Neuronal stem cell (in vitro differentiated cells): ENCODE results near the gene SNX15.

Experiments
- DNase-seq: peaks from one replicate; pipeline ENCODE4 v3.0.0-alpha.2; 2013; ENCODE audit warnings: low spot score
- H2AFZ ChIP-seq: one replicate; pipeline ENCODE4 v1.6.1; 2013; ENCODE audit warnings: mild to moderate bottlenecking, low read length, inconsistent platforms
- H2AK5ac ChIP-seq: 2 replicates; pipeline ENCODE4 v1.6.1; 2013; ENCODE audit warnings: low read depth, mild to moderate bottlenecking, inconsistent platforms, low read length, moderate library complexity, mixed read lengths
- H2BK120ac ChIP-seq: 2 replicates; pipeline ENCODE4 v1.6.1; 2013; ENCODE audit warnings: low read depth, mild to moderate bottlenecking, inconsistent platforms, low read length, moderate library complexity, mixed read lengths
- H2BK12ac ChIP-seq: one replicate; pipeline ENCODE4 v1.6.1; 2013; ENCODE audit warnings: low read length, inconsistent platforms
- H2BK15ac ChIP-seq: 2 replicates; pipeline ENCODE4 v1.6.1; 2013; ENCODE audit warnings: mild to moderate bottlenecking, low read length, inconsistent platforms, mixed read lengths
- H2BK5ac ChIP-seq: one replicate; pipeline ENCODE4 v1.6.1; 2013; ENCODE audit warnings: inconsistent platforms, mild to moderate bottlenecking, low read length, moderate library complexity
- H3K14ac ChIP-seq: one replicate; pipeline ENCODE4 v1.6.1; 2013; ENCODE audit warnings: low read length, inconsistent platforms
- H3K18ac ChIP-seq: 2 replicates; pipeline ENCODE4 v1.6.1; 2013; ENCODE audit warnings: low read length, inconsistent platforms
- H3K23ac ChIP-seq: 2 replicates; pipeline ENCODE4 v1.6.1; 2013; ENCODE audit warnings: low read depth, mild to moderate bottlenecking, mixed read lengths, low read length, inconsistent platforms; ENCODE audit not compliant: poor library complexity
- H3K27ac ChIP-seq: replicated peaks from 3 replicates; pipeline ENCODE4 v1.5.1; 2013; ENCODE audit warnings: low read length, inconsistent platforms
- H3K27me3 ChIP-seq, 3 experiments: 2 replicates each; pipeline ENCODE4 v1.6.1; 2013; ENCODE audit warnings: low read length in 3 of 3, mild to moderate bottlenecking in 2 of 3, inconsistent platforms in 1 of 3, low read depth in 1 of 3, mixed read lengths in 1 of 3, moderate library complexity in 1 of 3; ENCODE audit not compliant: control insufficient read depth in 3 of 3, insufficient read depth in 3 of 3
- H3K36me3 ChIP-seq, 2 donors: replicated peaks in 1 of 2; 2 replicates each; pipeline ENCODE4 v1.6.1; 2013; ENCODE audit warnings: low read length in 2 of 2; ENCODE audit not compliant: control insufficient read depth in 2 of 2, insufficient read depth in 2 of 2
- H3K4ac ChIP-seq: 2 replicates; pipeline ENCODE4 v1.6.1; 2013; ENCODE audit warnings: inconsistent platforms, mild to moderate bottlenecking, low read length, moderate library complexity
- H3K4me1 ChIP-seq, 2 donors: 1 replicate in 1 of 2; 2 replicates in 1 of 2; pipeline ENCODE4 v1.6.1; 2013; ENCODE audit warnings: low read length in 2 of 2, low read depth in 1 of 2; ENCODE audit not compliant: control insufficient read depth in 2 of 2, insufficient read depth in 1 of 2
- H3K4me2 ChIP-seq: one replicate; pipeline ENCODE4 v1.6.1; 2013; ENCODE audit warnings: mild to moderate bottlenecking, low read length, inconsistent platforms; ENCODE audit not compliant: insufficient read depth, poor library complexity, severe bottlenecking
- H3K4me3 ChIP-seq, 2 donors: 2 replicates each; pipeline ENCODE4 v1.5.1; 2013; ENCODE audit warnings: low read length in 2 of 2, mild to moderate bottlenecking in 2 of 2, inconsistent platforms in 1 of 2, moderate library complexity in 1 of 2
- H3K79me1 ChIP-seq: one replicate; pipeline ENCODE4 v1.6.1; 2013; ENCODE audit warnings: low read depth, mild to moderate bottlenecking, inconsistent platforms, low read length, moderate library complexity
- H3K9ac ChIP-seq: one replicate; pipeline ENCODE4 v1.6.1; 2013; ENCODE audit warnings: mild to moderate bottlenecking, low read depth, low read length, inconsistent platforms; ENCODE audit not compliant: poor library complexity
- H3K9me3 ChIP-seq, 2 donors: replicated peaks in 1 of 2; 2 replicates each; pipeline versions ENCODE3 to v1.6.1; 2013; ENCODE audit warnings: low read length in 2 of 2, mild to moderate bottlenecking in 2 of 2, inconsistent platforms in 1 of 2, low read depth in 1 of 2, mixed read lengths in 1 of 2, moderate library complexity in 1 of 2; ENCODE audit not compliant: control insufficient read depth in 2 of 2, insufficient read depth in 1 of 2
- H4K8ac ChIP-seq: one replicate; pipeline ENCODE4 v1.6.1; 2013; ENCODE audit warnings: low read depth, mild to moderate bottlenecking, inconsistent platforms, low read length, moderate library complexity
- H4K91ac ChIP-seq: one replicate; pipeline ENCODE4 v1.6.1; 2013; ENCODE audit warnings: low read length, low read depth, mild to moderate bottlenecking, inconsistent platforms; ENCODE audit not compliant: poor library complexity
- WGBS, 2 donors: extraction: QIAGEN DNeasy Blood & Tissue Kit; methylation state at CpG; one replicate each; pipeline ENCODE4 v1.1.7; 2013; ENCODE audit warnings: missing lambda C conversion rate in 2 of 2, mixed read lengths in 1 of 2; ENCODE audit not compliant: insufficient read length in 2 of 2, insufficient replicate concordance in 1 of 2; ENCODE audit errors: extremely low coverage in 2 of 2; 5-methylcytosine and 5-hydroxymethylcytosine counted together

Gene SNX15

GRCh38 chr11:65045728-65046127, 18.5 kb downstream of the SNX15 start:
- no peak overlapping the region for H2BK120ac ChIP-seq
- no peak overlapping the region for H4K8ac ChIP-seq
- no peak overlapping the region for H2AK5ac ChIP-seq
- no peak overlapping the region for H3K9ac ChIP-seq
- no CpG with 5 or more reads among the region's 7 CpGs for WGBS, 2 donors
- no peak overlapping the region for H2BK5ac ChIP-seq
- no peak overlapping the region for H2BK12ac ChIP-seq
- H3K4ac ChIP-seq = no peak overlapping the region
- no peak overlapping the region for H3K27ac ChIP-seq
- no peaks in the 10 kb centered on the region for H3K9me3 ChIP-seq
- no peak overlapping the region for H4K91ac ChIP-seq
- no peak overlapping the region for H2BK15ac ChIP-seq
- H3K4me1 ChIP-seq = peaks cover 0 to 1% of the 10 kb centered on the region in 2 donors
- H2AFZ ChIP-seq = no peak overlapping the region
- peaks cover 21 to 40% of the 10 kb centered on the region in 2 donors for H3K36me3 ChIP-seq
- H3K23ac ChIP-seq = no peak overlapping the region
- no peak for DNase-seq
- no peak overlapping the region for H3K4me3 ChIP-seq
- peaks cover 0 to 4% (median 0%) of the 10 kb centered on the region in 3 experiments for H3K27me3 ChIP-seq
- peaks cover 6% of the 10 kb centered on the region for H3K79me1 ChIP-seq
- H3K14ac ChIP-seq = no peak overlapping the region
- no peak overlapping the region for H3K4me2 ChIP-seq
- H3K18ac ChIP-seq = no peak overlapping the region

- whole genome bisulfite sequencing, 2 donors = no CpG with 5 or more reads among the region's 56 CpGs
- DNase-seq = no peak
- Histone ChIP-seq H2BK12ac (no peak overlapping the region), H2BK120ac (no peak overlapping the region), H3K23ac (no peak overlapping the region), H3K14ac (no peak overlapping the region), H2AK5ac (peak overlapping the region; percentile 16), H3K4me3 (peak overlapping the region in 1 of 2 donors; percentile 3), H3K36me3 (peaks cover 19 to 36% of the 10 kb centered on the region in 2 donors), H3K4ac (no peak overlapping the region), H3K4me1 (peaks cover 0 to 1% of the 10 kb centered on the region in 2 donors), H3K9ac (no peak overlapping the region), H2BK5ac (no peak overlapping the region), H2BK15ac (no peak overlapping the region), H3K79me1 (peaks cover 3% of the 10 kb centered on the region), H3K9me3 (no peaks in the 10 kb centered on the region), H3K27ac (no peak overlapping the region), H3K18ac (peak overlapping the region; percentile 38), H2AFZ (no peak overlapping the region), H3K27me3 (peaks cover 0 to 4% (median 2%) of the 10 kb centered on the region in 3 experiments), H3K4me2 (peak overlapping the region; percentile 35), H4K8ac (no peak overlapping the region), H4K91ac (no peak overlapping the region)
These were observed 20.6 kb downstream of the SNX15 start for GRCh38 chr11:65047581-65048422.

- H2AFZ ChIP-seq = no peak overlapping the region
- no peak overlapping the region for H3K27ac ChIP-seq
- peaks cover 0 to 19% (median 5%) of the 10 kb centered on the region in 3 experiments for H3K27me3 ChIP-seq
- H3K4me3 ChIP-seq = peak overlapping the region in 1 of 2 donors; percentile 67
- H2BK12ac ChIP-seq = no peak overlapping the region
- H2BK15ac ChIP-seq = no peak overlapping the region
- no CpG with 5 or more reads among the region's 9 CpGs for WGBS, 2 donors
- H4K91ac ChIP-seq = no peak overlapping the region
- no peaks in the 10 kb centered on the region for H3K9me3 ChIP-seq
- peaks cover 0 to 1% of the 10 kb centered on the region in 2 donors for H3K4me1 ChIP-seq
- no peak overlapping the region for H3K18ac ChIP-seq
- H3K4me2 ChIP-seq = no peak overlapping the region
- no peaks in the 10 kb centered on the region for H3K79me1 ChIP-seq
- H3K14ac ChIP-seq = no peak overlapping the region
- H2AK5ac ChIP-seq = no peak overlapping the region
- no peak overlapping the region for H3K23ac ChIP-seq
- H2BK5ac ChIP-seq = no peak overlapping the region
- no peak overlapping the region for H3K4ac ChIP-seq
- DNase-seq = no peak
- H4K8ac ChIP-seq = no peak overlapping the region
- H2BK120ac ChIP-seq = no peak overlapping the region
- peaks cover under 1 to 2% of the 10 kb centered on the region in 2 donors for H3K36me3 ChIP-seq
- H3K9ac ChIP-seq = no peak overlapping the region
These were observed 24.2 kb downstream of the SNX15 start for GRCh38 chr11:65051398-65051858.

DNA sequence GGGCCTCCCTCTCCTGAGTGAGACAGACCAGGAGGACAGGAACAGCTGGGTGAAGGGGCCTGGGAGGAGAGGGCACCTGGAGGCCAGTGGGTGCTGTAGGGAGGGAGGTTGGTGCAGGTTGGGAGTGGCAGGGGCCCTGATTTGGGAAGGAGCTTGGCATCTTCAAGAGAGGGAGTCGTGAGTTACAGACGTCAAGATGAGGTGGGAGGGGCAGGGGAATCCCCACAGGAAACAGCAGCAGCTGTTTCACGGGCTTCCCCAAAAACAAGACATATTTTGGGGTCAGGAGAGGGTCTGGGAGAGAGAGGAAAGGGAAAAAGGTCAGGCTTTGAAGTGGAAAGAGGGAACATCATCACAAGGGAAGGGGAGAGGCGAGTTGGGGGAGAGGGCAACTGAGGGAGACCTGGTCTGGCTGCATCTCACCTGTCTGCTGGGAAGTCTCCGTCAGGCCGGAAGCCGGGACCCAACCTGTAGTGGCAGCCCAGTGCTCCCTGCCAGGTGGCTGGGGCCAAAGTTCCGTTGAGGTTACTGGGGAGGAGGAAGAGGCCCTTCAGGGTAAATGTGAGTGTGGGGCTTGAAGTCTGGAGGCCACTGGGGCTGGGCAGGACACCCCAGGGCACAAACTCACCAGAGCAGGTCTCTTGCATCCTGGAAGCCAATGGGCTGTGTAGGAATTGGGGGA, 26.7 kb downstream of the SNX15 start:
- no peak overlapping the region for H3K14ac ChIP-seq
- peak overlapping the region; percentile 44 for H3K23ac ChIP-seq
- H3K36me3 ChIP-seq = no peaks in the 10 kb centered on the region
- peak overlapping the region; percentile 85 for H2BK15ac ChIP-seq
- no peak overlapping the region for H3K18ac ChIP-seq
- DNase-seq = no peak
- no peak overlapping the region for H2AFZ ChIP-seq
- H2BK12ac ChIP-seq = no peak overlapping the region
- no peaks in the 10 kb centered on the region for H3K4me1 ChIP-seq
- H4K8ac ChIP-seq = no peak overlapping the region
- H3K9me3 ChIP-seq = no peaks in the 10 kb centered on the region
- H2BK5ac ChIP-seq = no peak overlapping the region
- no peak overlapping the region for H3K27ac ChIP-seq
- WGBS, 2 donors = no CpG with 5 or more reads among the region's 8 CpGs
- H2AK5ac ChIP-seq = peak overlapping the region; percentile 40
- H4K91ac ChIP-seq = no peak overlapping the region
- H3K79me1 ChIP-seq = peaks cover 3% of the 10 kb centered on the region
- no peak overlapping the region for H3K4ac ChIP-seq
- H3K27me3 ChIP-seq = peaks cover 0 to 22% (median 2%) of the 10 kb centered on the region in 3 experiments
- H2BK120ac ChIP-seq = no peak overlapping the region
- no peak overlapping the region for H3K4me2 ChIP-seq
- H3K9ac ChIP-seq = peak overlapping the region; percentile 4
- peak overlapping the region in 1 of 2 donors; percentile 12 for H3K4me3 ChIP-seq
